Liver (tissue), 9 donors: ENCODE data around the gene CHST13. TPM values are rescaled to one million over a fixed set of nuclear protein-coding genes. Genes with fewer than 3 reads are reported as not detected.

Source experiments
- DNase-seq: peaks from one replicate; pipeline ENCODE4 v3.0.0-alpha.2; 2017; ENCODE audit warnings: low spot score
- H3K27ac ChIP-seq, 2 donors: one replicate each; pipeline ENCODE4 v1.7.0; 2013; ENCODE audit warnings: inconsistent platforms in 2 of 2, low read length in 2 of 2, control low read depth in 1 of 2, low read depth in 1 of 2, mild to moderate bottlenecking in 1 of 2
- H3K27me3 ChIP-seq, 4 donors: one replicate each; pipeline versions ENCODE4 v1.6.1 to v1.7.0; 2013; ENCODE audit warnings: low read length in 3 of 4, inconsistent platforms in 1 of 4, mild to moderate bottlenecking in 1 of 4, moderate library complexity in 1 of 4; ENCODE audit not compliant: control insufficient read depth in 4 of 4, insufficient read depth in 4 of 4
- H3K36me3 ChIP-seq, 4 donors: one replicate each; pipeline versions ENCODE4 v1.6.1 to v1.7.0; 2013; ENCODE audit warnings: low read length in 3 of 4, mild to moderate bottlenecking in 3 of 4, low read depth in 1 of 4, moderate library complexity in 1 of 4; ENCODE audit not compliant: control insufficient read depth in 4 of 4, insufficient read depth in 3 of 4
- H3K4me1 ChIP-seq, 4 donors: one replicate each; pipeline versions ENCODE4 v1.6.1 to v1.7.0; 2013; ENCODE audit warnings: low read length in 3 of 4, mild to moderate bottlenecking in 3 of 4, moderate library complexity in 1 of 4; ENCODE audit not compliant: control insufficient read depth in 4 of 4, insufficient read depth in 4 of 4
- H3K4me3 ChIP-seq, 3 donors: one replicate each; pipeline versions ENCODE4 v1.6.1 to v1.7.0; 2013; ENCODE audit warnings: low read length in 3 of 3, control low read depth in 1 of 3, low read depth in 1 of 3, mild to moderate bottlenecking in 1 of 3
- H3K9ac ChIP-seq, 2 donors: one replicate each; pipeline ENCODE4 v1.7.0; 2013; ENCODE audit warnings: low read length in 2 of 2, mild to moderate bottlenecking in 2 of 2, moderate library complexity in 2 of 2, control low read depth in 1 of 2, low read depth in 1 of 2
- H3K9me3 ChIP-seq, 4 donors: one replicate each; pipeline versions ENCODE4 v1.6.1 to v1.7.0; 2013; ENCODE audit warnings: low read length in 3 of 4; ENCODE audit not compliant: control insufficient read depth in 4 of 4
- ATF3 ChIP-seq: IDR thresholded peaks from 2 replicates; pipeline ENCODE4 v1.6.1; 2016; ENCODE audit warnings: antibody characterized with exemption
- EGR1 ChIP-seq, 2 donors: IDR thresholded peaks; 2 replicates each; pipeline ENCODE4 v1.6.1; 2016 to 2018; ENCODE audit warnings: antibody characterized with exemption in 2 of 2, low read depth in 2 of 2
- FOXA1 ChIP-seq: IDR thresholded peaks from 2 replicates; pipeline ENCODE4 v1.6.1; 2016; ENCODE audit warnings: antibody characterized with exemption
- FOXA2 ChIP-seq: IDR thresholded peaks from 2 replicates; pipeline ENCODE4 v1.6.1; 2016; ENCODE audit warnings: antibody characterized with exemption
- GABPA ChIP-seq, 2 donors: IDR thresholded peaks in 1 of 2; conservative IDR thresholded peaks in 1 of 2; 2 replicates each; pipeline ENCODE4 v1.6.1; 2016; ENCODE audit warnings: antibody characterized with exemption in 2 of 2, mild to moderate bottlenecking in 1 of 2, moderate library complexity in 1 of 2
- HNF4A ChIP-seq, 2 donors: conservative IDR thresholded peaks; 2 replicates each; pipeline ENCODE4 v1.6.1; 2016; ENCODE audit warnings: antibody characterized with exemption in 2 of 2, mild to moderate bottlenecking in 2 of 2
- HNF4G ChIP-seq: IDR thresholded peaks from 2 replicates; pipeline ENCODE4 v1.6.1; 2016; ENCODE audit warnings: antibody characterized with exemption
- JUND ChIP-seq, 2 donors: IDR thresholded peaks; 2 replicates each; pipeline ENCODE4 v1.6.1; 2016; ENCODE audit warnings: antibody characterized with exemption in 2 of 2
- NR2F2 ChIP-seq: IDR thresholded peaks from 2 replicates; pipeline ENCODE4 v1.6.1; 2016; ENCODE audit warnings: antibody characterized with exemption
- RAD21 ChIP-seq, 2 donors: IDR thresholded peaks; 2 replicates each; pipeline ENCODE4 v1.6.1; 2016; ENCODE audit warnings: antibody characterized with exemption in 2 of 2, mild to moderate bottlenecking in 2 of 2
- RXRA ChIP-seq, 2 donors: IDR thresholded peaks; 2 replicates each; pipeline ENCODE4 v1.6.1; 2017 to 2018; ENCODE audit warnings: antibody characterized with exemption in 2 of 2, mild to moderate bottlenecking in 1 of 2
- SP1 ChIP-seq: IDR thresholded peaks from 2 replicates; pipeline ENCODE4 v1.6.1; 2018; ENCODE audit warnings: antibody characterized with exemption, mild to moderate bottlenecking
- TAF1 ChIP-seq: conservative IDR thresholded peaks from 2 replicates; pipeline ENCODE4 v1.6.1; 2016; ENCODE audit warnings: antibody characterized with exemption, mild to moderate bottlenecking
- YY1 ChIP-seq: IDR thresholded peaks from 2 replicates; pipeline ENCODE4 v1.6.1; 2016; ENCODE audit warnings: antibody characterized with exemption, mild to moderate bottlenecking
- WGBS: extraction: QIAGEN DNeasy Blood & Tissue Kit; methylation state at CpG from one replicate; pipeline ENCODE4 v1.1.7; 2013; 5-methylcytosine and 5-hydroxymethylcytosine counted together
- polyA plus RNA-seq, 2 donors: library from polyadenylated mRNA; stranded (reverse) in 1 of 2; unstranded in 1 of 2; fragments of 200-250 nt in 1 of 2; fragments of >200 nt in 1 of 2; fragmentation: Nextera tagmentation in 1 of 2; extraction: Ambion mirVana in 1 of 2; gene quantifications; one replicate each; pipeline versions ENCODE4 v1.2.1 to v1.2.3, GENCODE V29; 2013 to 2015
- total RNA-seq, 2 donors: library from RNA; depleted of rRNA; stranded (reverse); fragments of >200 nt; gene quantifications; one replicate each; pipeline ENCODE4 v1.2.3, GENCODE V29; 2014
- TF ChIP-seq, protein P1 (sequence below): IDR thresholded peaks from 2 replicates; pipeline ENCODE4 v1.6.1; 2016; ENCODE audit warnings: antibody characterized with exemption
- TF ChIP-seq, protein P2 (sequence below): IDR thresholded peaks from 2 replicates; pipeline ENCODE4 v1.6.1; 2016; ENCODE audit warnings: antibody characterized with exemption
- TF ChIP-seq, protein P3 (sequence below): fragments of 150-350 bp; IDR thresholded peaks from 2 replicates; pipeline ENCODE4 v1.5.1; 2017; ENCODE audit warnings: improper control_type of control experiment, low read depth, low read length; ENCODE audit not compliant: missing input control
- donor health status: healthy.
- donor health status: healthy.
- donor health status: healthy.
- donor health status: healthy.
- donor health status: healthy.

Gene CHST13
- total and polyA plus RNA-seq, 4 donors, result 19.7 to 39.1 (median 25.2) TPM

DNA sequence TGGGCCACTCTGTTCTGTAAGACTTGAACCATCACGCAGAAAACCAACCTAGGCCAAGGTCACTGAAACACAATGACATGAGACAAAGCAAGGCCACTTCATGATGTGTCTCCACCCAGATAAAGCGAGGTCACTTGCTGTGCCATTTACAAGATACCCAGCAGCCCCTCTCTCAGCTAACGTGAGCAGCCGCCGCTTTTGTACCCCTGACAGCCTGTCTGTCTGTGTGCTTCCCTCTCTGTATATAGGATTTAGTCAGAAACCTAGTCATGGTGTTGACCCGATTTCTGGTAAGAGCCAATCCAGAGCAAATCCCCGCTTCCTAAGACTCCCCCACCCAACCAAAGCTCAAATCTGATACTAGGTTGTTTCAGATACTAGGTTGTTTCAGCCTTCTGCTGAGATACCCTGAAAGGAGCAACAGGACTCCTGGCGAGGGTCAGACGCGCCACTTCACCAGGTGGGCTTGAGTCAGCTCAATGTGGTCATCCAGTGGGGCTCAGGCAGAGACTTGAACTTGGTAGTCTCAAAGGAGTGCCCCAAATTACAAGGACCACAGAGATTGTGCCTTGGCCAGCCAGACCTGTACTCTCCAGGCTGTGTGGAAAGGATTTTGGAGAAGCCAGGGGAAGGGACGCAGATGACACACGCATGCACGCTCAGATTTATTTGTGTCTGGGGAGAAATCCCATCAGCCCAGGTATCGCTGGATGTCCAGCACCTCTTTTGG lies 45.2 kb upstream of the CHST13 start:
- Histone ChIP-seq H3K4me3 (no peak overlapping the region), H3K9me3 (no peaks in the 10 kb centered on the region), H3K4me1 (peaks cover 7 to 36% (median 18%) of the 10 kb centered on the region in 4 donors), H3K27ac (no peak overlapping the region), H3K36me3 (no peaks in the 10 kb centered on the region), H3K27me3 (no peaks in the 10 kb centered on the region), H3K9ac (no peak overlapping the region)
- 95% methylated on average over 14 of the region's 14 CpGs for WGBS
- no peak for TF ChIP-seq NR2F2
- TF ChIP-seq SP1, result no peak
- TF ChIP-seq JUND (IDR thresholded peaks at IDR 0.05), result no peak
- no peak for TF ChIP-seq RAD21 (IDR thresholded peaks at IDR 0.05)
- no peak for TF ChIP-seq FOXA2
- no peak for TF ChIP-seq HNF4G
- TF ChIP-seq, protein P1, sequence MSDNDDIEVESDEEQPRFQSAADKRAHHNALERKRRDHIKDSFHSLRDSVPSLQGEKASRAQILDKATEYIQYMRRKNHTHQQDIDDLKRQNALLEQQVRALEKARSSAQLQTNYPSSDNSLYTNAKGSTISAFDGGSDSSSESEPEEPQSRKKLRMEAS, result no peak
- TF ChIP-seq RXRA (IDR thresholded peaks at IDR 0.05), result no peak
- no peak for TF ChIP-seq GABPA (IDR thresholded peaks at IDR 0.05 in 1 of 2, conservative IDR thresholded peaks at IDR 0.05 in 1 of 2)
- no peak for TF ChIP-seq YY1
- TF ChIP-seq TAF1, result no peak
- TF ChIP-seq FOXA1, result no peak
- TF ChIP-seq ATF3, result no peak
- no peak for DNase-seq

DNA sequence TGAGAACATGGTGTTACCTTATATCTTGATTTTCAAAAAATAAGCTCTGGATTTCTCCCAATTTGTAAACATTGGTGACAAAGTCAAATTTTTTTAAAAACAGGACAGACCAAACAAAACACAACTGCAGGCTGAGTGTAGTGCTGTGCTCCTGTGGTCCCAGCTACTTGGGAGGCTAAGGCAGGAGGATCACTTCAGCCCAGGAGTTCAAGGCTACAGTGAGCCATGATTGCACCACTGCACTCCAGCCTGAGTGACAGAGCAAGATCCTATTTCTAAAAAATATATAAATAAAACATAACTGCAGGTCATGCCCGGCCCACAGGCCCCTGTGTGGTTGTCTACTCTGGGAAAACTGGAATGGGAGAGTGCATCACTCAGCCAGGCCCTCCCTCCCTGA lies 44.3 kb upstream of the CHST13 start:
- H3K36me3 ChIP-seq, result no peaks in the 10 kb centered on the region
- H3K4me1 ChIP-seq, result peaks cover 7 to 33% (median 13%) of the 10 kb centered on the region in 4 donors
- 83% methylated on average over 1 of the region's 1 CpG for WGBS
- no peak overlapping the region for H3K4me3 ChIP-seq
- H3K9me3 ChIP-seq, result no peaks in the 10 kb centered on the region
- TF ChIP-seq FOXA1 (no peak), JUND (IDR thresholded peaks at IDR 0.05) (no peak), GABPA (IDR thresholded peaks at IDR 0.05 in 1 of 2, conservative IDR thresholded peaks at IDR 0.05 in 1 of 2) (no peak), ATF3 (no peak), YY1 (no peak), RAD21 (IDR thresholded peaks at IDR 0.05) (no peak), EGR1 (IDR thresholded peaks at IDR 0.05; ENCODE audit: low read depth in 2 of 2) (no peak), SP1 (no peak), HNF4G (no peak), HNF4A (conservative IDR thresholded peaks at IDR 0.05) (no peak), FOXA2 (no peak), RXRA (IDR thresholded peaks at IDR 0.05) (no peak), NR2F2 (no peak), TAF1 (no peak)
- TF ChIP-seq, protein P1, result no peak
- TF ChIP-seq, protein P2, sequence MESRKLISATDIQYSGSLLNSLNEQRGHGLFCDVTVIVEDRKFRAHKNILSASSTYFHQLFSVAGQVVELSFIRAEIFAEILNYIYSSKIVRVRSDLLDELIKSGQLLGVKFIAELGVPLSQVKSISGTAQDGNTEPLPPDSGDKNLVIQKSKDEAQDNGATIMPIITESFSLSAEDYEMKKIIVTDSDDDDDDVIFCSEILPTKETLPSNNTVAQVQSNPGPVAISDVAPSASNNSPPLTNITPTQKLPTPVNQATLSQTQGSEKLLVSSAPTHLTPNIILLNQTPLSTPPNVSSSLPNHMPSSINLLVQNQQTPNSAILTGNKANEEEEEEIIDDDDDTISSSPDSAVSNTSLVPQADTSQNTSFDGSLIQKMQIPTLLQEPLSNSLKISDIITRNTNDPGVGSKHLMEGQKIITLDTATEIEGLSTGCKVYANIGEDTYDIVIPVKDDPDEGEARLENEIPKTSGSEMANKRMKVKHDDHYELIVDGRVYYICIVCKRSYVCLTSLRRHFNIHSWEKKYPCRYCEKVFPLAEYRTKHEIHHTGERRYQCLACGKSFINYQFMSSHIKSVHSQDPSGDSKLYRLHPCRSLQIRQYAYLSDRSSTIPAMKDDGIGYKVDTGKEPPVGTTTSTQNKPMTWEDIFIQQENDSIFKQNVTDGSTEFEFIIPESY, result no peak
- TF ChIP-seq, protein P3, sequence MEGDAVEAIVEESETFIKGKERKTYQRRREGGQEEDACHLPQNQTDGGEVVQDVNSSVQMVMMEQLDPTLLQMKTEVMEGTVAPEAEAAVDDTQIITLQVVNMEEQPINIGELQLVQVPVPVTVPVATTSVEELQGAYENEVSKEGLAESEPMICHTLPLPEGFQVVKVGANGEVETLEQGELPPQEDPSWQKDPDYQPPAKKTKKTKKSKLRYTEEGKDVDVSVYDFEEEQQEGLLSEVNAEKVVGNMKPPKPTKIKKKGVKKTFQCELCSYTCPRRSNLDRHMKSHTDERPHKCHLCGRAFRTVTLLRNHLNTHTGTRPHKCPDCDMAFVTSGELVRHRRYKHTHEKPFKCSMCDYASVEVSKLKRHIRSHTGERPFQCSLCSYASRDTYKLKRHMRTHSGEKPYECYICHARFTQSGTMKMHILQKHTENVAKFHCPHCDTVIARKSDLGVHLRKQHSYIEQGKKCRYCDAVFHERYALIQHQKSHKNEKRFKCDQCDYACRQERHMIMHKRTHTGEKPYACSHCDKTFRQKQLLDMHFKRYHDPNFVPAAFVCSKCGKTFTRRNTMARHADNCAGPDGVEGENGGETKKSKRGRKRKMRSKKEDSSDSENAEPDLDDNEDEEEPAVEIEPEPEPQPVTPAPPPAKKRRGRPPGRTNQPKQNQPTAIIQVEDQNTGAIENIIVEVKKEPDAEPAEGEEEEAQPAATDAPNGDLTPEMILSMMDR, result no peak
- H3K27ac ChIP-seq, result no peak overlapping the region
- DNase-seq, result no peak
- no peaks in the 10 kb centered on the region for H3K27me3 ChIP-seq
- no peak overlapping the region for H3K9ac ChIP-seq
